HG02885 (cell line): ENCODE measurements around the gene PTPRM.
"Not testable (repeated sequence)": the region's sequence is repeated elsewhere in the genome, so short reads cannot be mapped to it uniquely, and the experiment has no call there.

ENCODE experiments used
- ATAC-seq: cut with Tn5 transposase; IDR thresholded peaks from one replicate; pipeline ENCODE4 v1.9.1; 2021; ENCODE audit warnings: mild to moderate bottlenecking; ENCODE audit not compliant: unreplicated experiment, poor library complexity

The PTPRM gene

GRCh38 chr18:7721532-7721931 is 154.4 kb downstream of the PTPRM start:
- no peak for ATAC-seq

DNA sequence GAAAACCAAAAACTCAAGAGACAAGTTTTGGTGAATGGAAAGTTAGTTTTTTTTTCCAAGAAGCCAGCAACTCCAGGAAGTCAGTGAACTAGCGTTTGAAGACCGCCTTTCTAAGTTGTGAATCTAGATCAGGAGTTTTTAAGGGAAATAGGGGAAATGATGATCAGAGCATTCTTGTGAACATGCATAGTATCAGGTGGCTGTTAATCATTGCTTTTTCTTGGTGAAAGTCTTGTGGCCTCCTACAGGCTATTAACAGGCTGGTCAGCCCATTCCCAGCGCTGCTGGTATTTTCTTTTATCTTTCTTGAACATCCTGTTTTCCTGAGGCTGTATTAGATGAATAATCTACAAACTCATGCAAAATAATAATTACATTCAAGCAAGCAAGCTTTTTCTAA is 155.8 kb downstream of the PTPRM start:
- no peak for ATAC-seq

GRCh38 chr18:7723558-7723957 is 156.4 kb downstream of the PTPRM start:
- ATAC-seq: no peak

GRCh38 chr18:7725473-7725872 is 158.4 kb downstream of the PTPRM start:
- no peak for ATAC-seq

- no peak for ATAC-seq
Observed at GRCh38 chr18:7725897-7726296, 158.8 kb downstream of the PTPRM start.

DNA sequence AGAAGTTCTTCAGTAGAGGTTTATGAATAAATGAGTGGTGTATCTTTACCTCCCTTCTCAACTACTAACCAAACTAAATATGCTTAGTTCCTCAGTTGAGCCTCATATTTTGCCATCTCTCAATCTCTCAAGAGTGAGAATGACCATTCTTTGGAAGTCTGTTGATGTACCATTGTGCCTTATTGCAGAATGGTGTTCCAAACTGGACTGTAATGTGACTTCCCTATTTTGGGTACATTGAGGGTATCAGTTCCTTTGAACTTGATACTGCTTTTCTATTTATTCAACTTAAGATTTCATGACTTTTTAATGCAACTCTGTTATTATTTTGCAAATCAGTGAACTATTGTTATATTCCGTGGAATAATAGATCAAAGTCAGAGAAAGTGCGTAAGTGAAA is 159.4 kb downstream of the PTPRM start:
- no peak for ATAC-seq

DNA sequence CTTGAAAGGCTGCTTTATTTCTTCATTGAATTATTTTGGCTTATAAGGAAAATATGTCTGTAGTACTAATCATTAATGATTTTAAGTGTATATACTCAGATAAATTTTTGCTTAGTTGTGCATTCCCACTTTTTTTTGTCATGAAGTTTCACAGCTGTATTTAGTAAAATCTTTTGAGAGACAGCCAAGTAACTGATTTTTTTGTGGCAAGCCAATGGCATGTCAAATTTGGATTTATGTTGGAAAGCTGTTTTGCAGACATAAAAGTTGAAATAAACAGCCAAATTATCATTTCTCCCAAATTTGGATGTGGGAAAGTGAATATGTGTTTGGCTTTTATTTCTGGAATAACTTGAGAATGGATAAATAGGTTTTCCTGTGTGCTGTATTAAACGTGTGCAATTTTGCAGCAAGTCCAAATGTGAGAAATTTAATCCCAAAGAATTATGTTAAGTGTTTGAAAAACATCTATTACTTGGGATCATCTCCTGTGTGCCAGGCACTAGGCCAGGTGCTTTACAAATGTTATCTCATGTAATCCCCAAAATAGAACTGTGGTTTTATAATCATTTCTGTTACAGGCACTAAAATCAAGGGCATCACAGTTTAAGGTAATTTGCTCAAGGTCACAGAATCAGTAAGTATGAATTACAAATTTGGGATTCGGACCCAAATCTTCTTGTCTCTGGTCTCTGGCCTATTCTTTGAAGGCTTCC is 160.4 kb downstream of the PTPRM start:
- no peak for ATAC-seq

DNA sequence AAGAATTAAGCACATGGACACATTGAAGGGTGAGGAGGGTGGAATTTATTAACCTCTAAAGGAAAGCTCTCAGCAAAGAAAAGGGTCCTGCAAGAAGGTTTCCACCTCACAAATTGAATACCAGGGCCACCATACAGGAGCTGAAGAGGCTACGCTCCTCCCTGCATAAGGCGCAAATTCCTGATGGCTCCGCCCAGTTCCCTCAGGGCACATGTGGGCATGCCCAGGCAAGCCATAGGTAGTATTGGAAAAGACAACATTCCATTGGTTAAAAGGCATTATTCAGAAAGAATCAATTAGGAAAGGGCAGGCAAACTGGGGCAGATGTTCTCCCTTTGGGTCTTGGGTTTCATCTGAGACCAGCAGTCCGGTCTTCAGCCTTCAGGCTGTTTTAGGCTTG is 161.2 kb downstream of the PTPRM start:
- no peak for ATAC-seq

- no peak for ATAC-seq
Observed at GRCh38 chr18:7729868-7730267, 162.8 kb downstream of the PTPRM start.

DNA sequence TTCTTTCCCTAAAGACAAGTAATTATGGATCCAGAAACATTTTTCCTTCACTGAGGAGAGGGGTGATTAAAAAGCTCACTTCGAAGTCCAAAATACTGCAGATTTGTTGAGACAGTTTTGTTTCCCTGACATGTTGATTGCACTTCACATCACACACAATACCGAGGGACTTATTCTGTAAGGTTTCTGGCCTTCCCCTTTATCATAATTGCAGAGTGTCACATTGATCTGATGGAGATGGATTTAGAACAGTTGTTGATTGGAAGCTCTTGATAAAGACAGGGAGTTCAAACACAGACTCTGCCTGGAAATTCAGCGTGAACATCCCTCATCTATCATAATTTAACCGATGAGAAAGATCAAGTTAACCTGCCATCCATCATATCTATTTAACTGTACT is 163.6 kb downstream of the PTPRM start:
- ATAC-seq: no peak

GRCh38 chr18:7733642-7734041 is 166.5 kb downstream of the PTPRM start:
- no peak for ATAC-seq

- ATAC-seq: no peak
Observed at GRCh38 chr18:7735196-7735595, 168.1 kb downstream of the PTPRM start.

DNA sequence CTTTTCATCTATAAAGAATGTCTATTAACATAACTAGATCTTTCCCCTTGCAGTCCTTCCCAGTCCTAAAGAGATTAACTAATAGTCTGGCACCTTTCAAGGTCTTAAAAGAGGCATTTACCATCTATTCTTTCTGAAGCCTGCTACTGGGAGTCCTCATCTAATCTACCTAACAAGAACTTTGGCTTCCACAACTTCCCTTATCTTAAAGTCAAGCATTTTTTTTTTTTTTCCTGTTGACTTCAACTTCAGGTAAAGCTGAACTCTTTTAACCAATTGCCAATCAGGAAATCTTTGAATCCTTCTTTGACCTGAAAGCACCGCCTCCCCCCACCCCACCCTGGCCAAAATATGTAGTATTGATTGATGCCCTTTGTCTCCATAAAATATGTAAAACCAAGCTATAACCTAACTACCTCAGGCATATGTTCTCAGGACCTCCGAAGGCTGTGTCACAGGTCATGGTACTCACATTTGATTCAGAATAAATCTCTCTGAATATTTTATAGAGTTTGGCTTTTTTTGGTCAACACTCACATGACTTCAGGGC is 168.6 kb downstream of the PTPRM start:
- no peak for ATAC-seq

- ATAC-seq: not testable (repeated sequence)
Observed at GRCh38 chr18:7736526-7736925, 169.4 kb downstream of the PTPRM start.

- ATAC-seq: no peak
Observed at GRCh38 chr18:7737550-7737949, 170.4 kb downstream of the PTPRM start.

- ATAC-seq: no peak
Observed at GRCh38 chr18:7740821-7741220, 173.7 kb downstream of the PTPRM start.

DNA sequence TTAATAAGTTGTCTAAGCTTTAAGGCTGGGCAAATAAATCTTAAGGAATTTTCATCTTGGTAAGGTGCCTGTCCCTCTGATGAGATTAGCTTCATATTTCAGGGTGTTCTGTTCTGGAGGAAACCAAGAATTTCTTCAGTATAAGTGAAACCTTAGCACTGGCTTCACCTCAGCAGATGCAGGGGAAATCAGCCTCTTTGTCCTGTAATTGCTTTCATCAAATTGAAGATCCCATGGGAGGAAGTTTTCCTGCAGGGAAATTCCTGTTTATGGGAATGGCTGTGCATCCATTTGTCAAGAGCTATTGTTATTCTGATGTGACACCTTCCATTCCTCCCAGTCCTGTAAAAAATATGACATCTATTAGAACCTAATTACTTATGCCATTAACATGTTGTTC is 174.5 kb downstream of the PTPRM start:
- no peak for ATAC-seq

DNA sequence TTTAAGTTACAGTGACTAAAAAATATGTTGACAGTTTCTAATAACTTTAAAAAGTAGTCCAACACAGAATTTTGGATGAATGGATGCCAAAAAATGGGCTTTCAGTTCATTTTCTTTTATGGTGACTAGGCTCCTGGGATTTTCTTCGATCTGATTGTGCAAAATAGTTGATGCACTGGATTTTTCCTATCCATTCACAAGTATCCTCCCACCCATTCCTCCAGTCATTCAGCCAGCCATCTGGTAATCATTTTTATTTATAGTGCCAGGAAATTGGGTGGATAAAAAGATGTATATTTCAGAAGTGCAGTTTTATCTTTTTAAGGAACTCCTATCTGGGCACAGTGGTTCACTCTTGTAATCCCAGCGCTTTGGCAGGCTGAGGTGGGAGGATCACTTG is 175.1 kb downstream of the PTPRM start:
- ATAC-seq: no peak

DNA sequence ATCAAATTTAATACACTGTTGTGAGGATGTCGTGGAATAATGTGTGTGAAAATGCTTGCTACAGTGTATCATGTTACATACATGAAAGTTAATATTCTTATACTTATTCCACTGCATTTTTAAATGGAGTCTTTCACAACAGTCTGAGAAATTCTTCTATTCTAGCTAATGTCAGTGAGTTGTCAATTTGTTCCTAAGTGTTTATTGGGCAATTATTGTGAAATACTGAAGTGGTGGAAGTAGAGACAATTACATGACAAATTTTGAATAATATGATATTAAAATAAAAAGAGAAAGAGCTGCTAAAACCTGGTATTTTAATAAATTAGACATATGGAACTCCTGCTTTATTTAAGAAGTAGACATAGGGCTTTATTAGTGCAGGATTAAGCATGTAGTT is 176.1 kb downstream of the PTPRM start:
- no peak for ATAC-seq

GRCh38 chr18:7746106-7746505 is 179.0 kb downstream of the PTPRM start:
- ATAC-seq: no peak

- ATAC-seq: no peak
Observed at GRCh38 chr18:7748251-7749007, 181.3 kb downstream of the PTPRM start.

- no peak for ATAC-seq
Observed at GRCh38 chr18:7749008-7749405, 181.9 kb downstream of the PTPRM start.
